HepG2 (cell line): ENCODE measurements around the gene HOXA1. TPM values are rescaled to one million over a fixed set of nuclear protein-coding genes. Genes with fewer than 3 reads are reported as not detected.

ENCODE experiments used
- AGO2 ChIP-seq: fragments of 200-400 bp; formaldehyde crosslinking; optimal IDR thresholded peaks from 2 replicates; pipeline ENCODE3; 2017; ENCODE audit warnings: mild to moderate bottlenecking, low read depth, low read length, moderate library complexity
- ATF3 ChIP-seq: sonication (generic); formaldehyde crosslinking; IDR thresholded peaks from 2 replicates; pipeline ENCODE4 v1.4.0; 2020; ENCODE audit warnings: missing genetic modification reagents
- BHLHE40 ChIP-seq: IDR thresholded peaks from 2 replicates; pipeline ENCODE4 v1.6.1; 2011; ENCODE audit warnings: low read length, improper control_type of control experiment
- DMTF1 ChIP-seq: sonication (generic); formaldehyde crosslinking; IDR thresholded peaks from 2 replicates; pipeline ENCODE4 v1.4.0; 2020; ENCODE audit warnings: mild to moderate bottlenecking, missing genetic modification reagents
- HOMEZ ChIP-seq: IDR thresholded peaks from 2 replicates; pipeline ENCODE4 v1.6.1; 2016; ENCODE audit warnings: low read depth
- KLF11 ChIP-seq: IDR thresholded peaks from 2 replicates; pipeline ENCODE4 v1.6.1; 2016; ENCODE audit warnings: missing compliant biosample characterization
- KMT2A ChIP-seq: sonication (generic); formaldehyde crosslinking; IDR thresholded peaks from 2 replicates; pipeline ENCODE4 v1.4.0; 2020; ENCODE audit warnings: missing genetic modification reagents
- MAF1 ChIP-seq: sonication (generic); formaldehyde crosslinking; IDR thresholded peaks from 2 replicates; pipeline ENCODE4 v1.5.0; 2020; ENCODE audit warnings: missing genetic modification reagents, borderline replicate concordance
- MAZ ChIP-seq, 2 experiments: sonication (generic) in 1 of 2; formaldehyde crosslinking in 1 of 2; IDR thresholded peaks; 2 replicates each; pipeline versions ENCODE4 v1.5.0 to v1.6.1; 2012 to 2020; ENCODE audit warnings: low read depth in 2 of 2, mild to moderate bottlenecking in 2 of 2, borderline replicate concordance in 1 of 2, improper control_type of control experiment in 1 of 2, low read length in 1 of 2, missing genetic modification reagents in 1 of 2, moderate library complexity in 1 of 2
- MXI1 ChIP-seq: IDR thresholded peaks from 3 replicates; pipeline ENCODE4 v1.6.1; 2012; ENCODE audit warnings: low read depth, low read length, inconsistent platforms, borderline replicate concordance
- NCOR1 ChIP-seq: fragments of 200-600 bp; sonication (generic); IDR thresholded peaks from 2 replicates; pipeline ENCODE4 v1.7.0; 2017; ENCODE audit warnings: antibody characterized with exemption, low read length, borderline replicate concordance
- NFIB ChIP-seq: sonication (generic); formaldehyde crosslinking; IDR thresholded peaks from 2 replicates; pipeline ENCODE4 v1.9.0; 2021; ENCODE audit warnings: missing genetic modification reagents, mild to moderate bottlenecking, borderline replicate concordance
- PCBP1 ChIP-seq: fragments of 200-400 bp; formaldehyde crosslinking; IDR thresholded peaks from 2 replicates; pipeline ENCODE4 v1.6.1; 2017; ENCODE audit warnings: mild to moderate bottlenecking, low read depth, low read length, borderline replicate concordance
- PHF21A ChIP-seq: sonication (generic); formaldehyde crosslinking; IDR thresholded peaks from 2 replicates; pipeline ENCODE4 v1.5.0; 2020; ENCODE audit warnings: mild to moderate bottlenecking, missing genetic modification reagents
- RFX3 ChIP-seq: IDR thresholded peaks from 2 replicates; pipeline ENCODE4 v1.6.1; 2016; ENCODE audit warnings: missing biosample characterization, missing genetic modification reagents
- TFE3 ChIP-seq: IDR thresholded peaks from 2 replicates; pipeline ENCODE4 v1.6.1; 2016
- TOPORS ChIP-seq: sonication (generic); formaldehyde crosslinking; IDR thresholded peaks from 2 replicates; pipeline ENCODE4 v1.8.0; 2023; ENCODE audit warnings: mild to moderate bottlenecking, missing genetic modification reagents
- ZBTB3 ChIP-seq: sonication (generic); formaldehyde crosslinking; IDR thresholded peaks from 2 replicates; pipeline ENCODE4 v1.4.0; 2020; ENCODE audit warnings: low read depth, mild to moderate bottlenecking, moderate library complexity, missing genetic modification reagents, borderline replicate concordance
- ZC3H13 ChIP-seq: sonication (generic); formaldehyde crosslinking; IDR thresholded peaks from 2 replicates; pipeline ENCODE4 v1.8.1; 2023; ENCODE audit warnings: mild to moderate bottlenecking, missing genetic modification reagents, moderate library complexity
- ZEB1 ChIP-seq: IDR thresholded peaks from 2 replicates; pipeline ENCODE4 v1.6.1; 2012; ENCODE audit warnings: mild to moderate bottlenecking, low read depth, inconsistent platforms; ENCODE audit not compliant: insufficient replicate concordance
- ZNF232 ChIP-seq: sonication (generic); formaldehyde crosslinking; IDR thresholded peaks from 2 replicates; pipeline ENCODE4 v1.4.0; 2020; ENCODE audit warnings: missing genetic modification reagents, borderline replicate concordance
- ZNF296 ChIP-seq: sonication (generic); formaldehyde crosslinking; conservative IDR thresholded peaks from 2 replicates; pipeline ENCODE4 v1.5.0; 2020; ENCODE audit warnings: mild to moderate bottlenecking, missing genetic modification reagents
- ZNF766 ChIP-seq: sonication (generic); formaldehyde crosslinking; IDR thresholded peaks from 2 replicates; pipeline ENCODE4 v1.5.0; 2020; ENCODE audit warnings: missing genetic modification reagents, borderline replicate concordance
- ZNF772 ChIP-seq: sonication (generic); formaldehyde crosslinking; IDR thresholded peaks from 2 replicates; pipeline ENCODE4 v1.5.0; 2020; ENCODE audit warnings: mild to moderate bottlenecking, missing genetic modification reagents
- polyA plus RNA-seq, 8 experiments: library from polyadenylated mRNA; depleted of rRNA in 3 of 8; stranded (reverse) in 7 of 8; unstranded in 1 of 8; fragments of >200 nt; fragmentation: Illumina TruSeq in 4 of 8; extraction: Trizol in 4 of 8; gene quantifications; 2 replicates each; pipeline versions ENCODE4 v1.2.1 to v1.2.3, GENCODE V29; 2011 to 2016; ENCODE audit warnings: low read depth in 4 of 8, missing spikeins in 1 of 8, mixed read lengths in 1 of 8; ENCODE audit not compliant: insufficient read depth in 1 of 8
- total RNA-seq, 5 experiments: library from RNA; depleted of rRNA; stranded (reverse); fragments of >200 nt; fragmentation: Illumina TruSeq; extraction: Trizol; gene quantifications; 2 replicates each; pipeline ENCODE4 v1.2.3, GENCODE V29; 2016; ENCODE audit warnings: low read depth in 1 of 5

HOXA1 gene
- total and polyA plus RNA-seq, 2 of the 13 experiments (the other 11 are each of a cell fraction or from before 2014, with no cell fraction given), result 0.18 to 0.20 TPM

GRCh38 chr7:27143023-27143949, 47.5 kb upstream of the HOXA1 start, which contains the start of gene HOXA5 (continued):
- TF ChIP-seq MXI1 (peak; percentile 20; the same call in 1 of the 3 replicates), NFIB (CRISPR knock-in tag) (no peak), NCOR1 (no peak; the same call in 1 of the 2 replicates), ZNF232 (CRISPR knock-in tag) (no peak), AGO2 (peak; percentile 72), BHLHE40 (peak; percentile 77), RFX3 (no peak), ATF3 (CRISPR knock-in tag) (no peak), MAF1 (no peak), ZNF772 (CRISPR knock-in tag) (no peak), PCBP1 (no peak), TOPORS (CRISPR knock-in tag) (no peak), ZEB1 (no peak), DMTF1 (CRISPR knock-in tag) (no peak), MAZ (IDR thresholded peaks at IDR 0.05; ENCODE audit: borderline replicate concordance, low read depth, low read length) (no peak), MAZ (CRISPR knock-in tag; IDR thresholded peaks at IDR 0.05; ENCODE audit: low read depth) (0 out of 2 replicates have a peak, but pooled peaks have one; percentile 25), PHF21A (CRISPR knock-in tag) (peak; percentile 46; the same call in 1 of the 2 replicates), KMT2A (CRISPR knock-in tag) (peak; percentile 37; the same call in 1 of the 2 replicates), ZNF766 (CRISPR knock-in tag) (no peak), KLF11 (no peak), ZNF296 (no peak), HOMEZ (CRISPR knock-in tag) (peak; percentile 93), ZC3H13 (CRISPR knock-in tag) (peak; percentile 63), TFE3 (CRISPR knock-in tag) (peak; percentile 16; the same call in 1 of the 2 replicates), ZBTB3 (CRISPR knock-in tag) (no peak)
